GM23338 (cell line): Measurements from ENCODE around the gene RNU7-1. TPM values are rescaled to one million over a fixed set of nuclear protein-coding genes. Genes with fewer than 3 reads are reported as not detected.

Source experiments
- ATAC-seq: fragments of 200-7000 bp; cut with Tn5 transposase; 3 replicates; pipeline ENCODE4 v1.9.1; 2020
- DNase-seq: peaks from one replicate; pipeline ENCODE4 v3.0.0-alpha.2; 2015; ENCODE audit warnings: low spot score
- H2AFZ ChIP-seq: fragments of 200-600 bp; sonication (generic); 2 replicates; pipeline ENCODE4 v1.8.0; 2016; ENCODE audit warnings: antibody characterized with exemption, mild to moderate bottlenecking, moderate library complexity
- H3F3A ChIP-seq: fragments of 200-600 bp; sonication (generic); replicated peaks from 2 replicates; pipeline ENCODE4 v1.8.0; 2017; ENCODE audit warnings: antibody characterized with exemption, mixed run types, low read depth
- H3K27ac ChIP-seq: fragments of 200-600 bp; sonication (generic); 2 replicates; pipeline ENCODE4 v1.6.1; 2016; ENCODE audit warnings: low read depth
- H3K27me3 ChIP-seq: fragments of 200-600 bp; sonication (generic); 2 replicates; pipeline ENCODE4 v1.8.0; 2016; ENCODE audit warnings: mild to moderate bottlenecking, mixed run types, moderate library complexity; ENCODE audit not compliant: insufficient read depth
- H3K36me3 ChIP-seq: fragments of 200-600 bp; sonication (generic); 2 replicates; pipeline ENCODE4 v1.8.0; 2016; ENCODE audit warnings: mild to moderate bottlenecking; ENCODE audit not compliant: insufficient read depth
- H3K4me1 ChIP-seq: fragments of 200-600 bp; sonication (generic); 2 replicates; pipeline ENCODE4 v1.8.0; 2016; ENCODE audit warnings: mild to moderate bottlenecking, moderate library complexity; ENCODE audit not compliant: insufficient read depth
- H3K4me2 ChIP-seq: fragments of 200-600 bp; sonication (generic); 2 replicates; pipeline ENCODE4 v1.7.1; 2017; ENCODE audit warnings: mixed run types
- H3K4me3 ChIP-seq: fragments of 200-600 bp; sonication (generic); 2 replicates; pipeline ENCODE4 v1.6.1; 2016; ENCODE audit warnings: mixed run types
- H3K79me2 ChIP-seq: fragments of 200-600 bp; sonication (generic); replicated peaks from 2 replicates; pipeline ENCODE4 v1.8.0; 2017; ENCODE audit warnings: mild to moderate bottlenecking; ENCODE audit not compliant: insufficient read depth
- H3K9me2 ChIP-seq: fragments of 200-600 bp; sonication (generic); 2 replicates; pipeline ENCODE4 v1.8.0; 2017; ENCODE audit not compliant: insufficient read depth
- H4K20me1 ChIP-seq: fragments of 200-600 bp; sonication (generic); replicated peaks from 2 replicates; pipeline ENCODE4 v1.8.0; 2017; ENCODE audit warnings: mild to moderate bottlenecking; ENCODE audit not compliant: insufficient read depth
- H3K27ac Mint-ChIP-seq: 2 replicates; pipeline ENCODE4 v1.8.0; 2020; ENCODE audit warnings: inconsistent platforms, mild to moderate bottlenecking, moderate library complexity, mixed read lengths
- H3K27me3 Mint-ChIP-seq: 3 replicates; pipeline ENCODE4 v1.8.0; 2022; ENCODE audit warnings: low read depth, mild to moderate bottlenecking, moderate library complexity, mixed read lengths, inconsistent platforms; ENCODE audit not compliant: insufficient read depth, poor library complexity
- H3K36me3 Mint-ChIP-seq: 3 replicates; pipeline ENCODE4 v1.8.0; 2021; ENCODE audit warnings: low read depth, mild to moderate bottlenecking, inconsistent platforms, moderate library complexity, mixed read lengths
- H3K4me1 Mint-ChIP-seq: 3 replicates; pipeline ENCODE4 v1.8.0; 2020; ENCODE audit warnings: mild to moderate bottlenecking, inconsistent platforms, mixed read lengths
- H3K4me3 Mint-ChIP-seq: 3 replicates; pipeline ENCODE4 v1.8.0; 2021; ENCODE audit warnings: moderate library complexity, mild to moderate bottlenecking, inconsistent platforms, mixed read lengths
- H3K9me3 Mint-ChIP-seq: 3 replicates; pipeline ENCODE4 v1.8.0; 2020; ENCODE audit warnings: moderate library complexity, mild to moderate bottlenecking, inconsistent platforms, mixed read lengths
- CREB1 ChIP-seq: fragments of 250-450 bp; sonication (Bioruptor Pico); IDR thresholded peaks from 2 replicates; pipeline ENCODE4 v1.5.0; 2020; ENCODE audit warnings: low read depth, mild to moderate bottlenecking, moderate library complexity
- ETS1 ChIP-seq: IDR thresholded peaks from 2 replicates; pipeline ENCODE4 v1.6.1; 2016; ENCODE audit warnings: antibody characterized with exemption
- EZH2 ChIP-seq: fragments of 200-600 bp; sonication (generic); IDR thresholded peaks from one replicate; pipeline ENCODE4 v1.8.0; 2017; ENCODE audit warnings: antibody characterized with exemption, mild to moderate bottlenecking, low read depth; ENCODE audit not compliant: unreplicated experiment
- EZH2phosphoT487 ChIP-seq: fragments of 200-600 bp; sonication (generic); IDR thresholded peaks from one replicate; pipeline ENCODE4 v1.8.1; 2018; ENCODE audit warnings: antibody characterized with exemption; ENCODE audit not compliant: unreplicated experiment
- POLR2AphosphoS5 ChIP-seq: IDR thresholded peaks from 2 replicates; pipeline ENCODE4 v1.6.1; 2016; ENCODE audit warnings: antibody characterized with exemption, low read depth
- STAT1 ChIP-seq: IDR thresholded peaks from one replicate; pipeline ENCODE4 v1.6.1; 2016; ENCODE audit warnings: antibody characterized with exemption; ENCODE audit not compliant: unreplicated experiment
- ZNF331 ChIP-seq: fragments of 250-450 bp; sonication (Bioruptor Pico); IDR thresholded peaks from 2 replicates; pipeline ENCODE4 v1.5.0; 2020; ENCODE audit warnings: low read depth, mild to moderate bottlenecking, moderate library complexity
- polyA plus RNA-seq: library from polyadenylated mRNA; unstranded; fragments of >200 nt; fragmentation: Nextera tagmentation; extraction: Ambion mirVana; gene quantifications from 2 replicates; pipeline ENCODE4 v1.2.1, GENCODE V29; 2016
- total RNA-seq: library from RNA; depleted of rRNA; stranded (reverse); fragments of >200 nt; shearing (Covaris generic); gene quantifications from 2 replicates; pipeline ENCODE4 v1.2.3, GENCODE V29; 2014
- TF ChIP-seq, protein P1 (sequence below): fragments of 250-450 bp; sonication (Bioruptor Pico); IDR thresholded peaks from 2 replicates; pipeline ENCODE4 v1.5.0; 2020; ENCODE audit warnings: mild to moderate bottlenecking, moderate library complexity
- TF ChIP-seq, protein P2 (sequence below): IDR thresholded peaks from one replicate; pipeline ENCODE4 v1.6.1; 2018; ENCODE audit warnings: antibody characterized with exemption; ENCODE audit not compliant: unreplicated experiment

The RNU7-1 gene
- total and polyA plus RNA-seq, 2 experiments from 2014 or later, result not detected

- Histone ChIP-seq H3K36me3 (no peaks in the 10 kb centered on the region), H4K20me1 (no peaks in the 10 kb centered on the region), H3K27me3 (no peaks in the 10 kb centered on the region), H3K27ac (no peak overlapping the region), H3K9me2 (no peaks in the 10 kb centered on the region), H3K4me2 (no peak overlapping the region), H3K79me2 (peaks cover 7% of the 10 kb centered on the region), H3K4me1 (peaks cover 26% of the 10 kb centered on the region), H3F3A (peaks cover 15% of the 10 kb centered on the region), H2AFZ (no peak overlapping the region), H3K4me3 (no peak overlapping the region)
- Mint-ChIP-seq H3K4me3 (no peak overlapping the region), H3K9me3 (no peaks in the 10 kb centered on the region), H3K36me3 (no peaks in the 10 kb centered on the region; the same call in 2 of the 3 replicates), H3K27ac (peak overlapping the region; percentile 85), H3K27me3 (peaks cover 19% of the 10 kb centered on the region), H3K4me1 (peaks cover 34% of the 10 kb centered on the region)
- ATAC-seq, result no peak
- DNase-seq, result no peak
- TF ChIP-seq EZH2 (no peak), ZNF331 (CRISPR knock-in tag) (no peak), EZH2phosphoT487 (no peak), POLR2AphosphoS5 (no peak), STAT1 (no peak), ETS1 (no peak), CREB1 (no peak)
- TF ChIP-seq, protein P1, sequence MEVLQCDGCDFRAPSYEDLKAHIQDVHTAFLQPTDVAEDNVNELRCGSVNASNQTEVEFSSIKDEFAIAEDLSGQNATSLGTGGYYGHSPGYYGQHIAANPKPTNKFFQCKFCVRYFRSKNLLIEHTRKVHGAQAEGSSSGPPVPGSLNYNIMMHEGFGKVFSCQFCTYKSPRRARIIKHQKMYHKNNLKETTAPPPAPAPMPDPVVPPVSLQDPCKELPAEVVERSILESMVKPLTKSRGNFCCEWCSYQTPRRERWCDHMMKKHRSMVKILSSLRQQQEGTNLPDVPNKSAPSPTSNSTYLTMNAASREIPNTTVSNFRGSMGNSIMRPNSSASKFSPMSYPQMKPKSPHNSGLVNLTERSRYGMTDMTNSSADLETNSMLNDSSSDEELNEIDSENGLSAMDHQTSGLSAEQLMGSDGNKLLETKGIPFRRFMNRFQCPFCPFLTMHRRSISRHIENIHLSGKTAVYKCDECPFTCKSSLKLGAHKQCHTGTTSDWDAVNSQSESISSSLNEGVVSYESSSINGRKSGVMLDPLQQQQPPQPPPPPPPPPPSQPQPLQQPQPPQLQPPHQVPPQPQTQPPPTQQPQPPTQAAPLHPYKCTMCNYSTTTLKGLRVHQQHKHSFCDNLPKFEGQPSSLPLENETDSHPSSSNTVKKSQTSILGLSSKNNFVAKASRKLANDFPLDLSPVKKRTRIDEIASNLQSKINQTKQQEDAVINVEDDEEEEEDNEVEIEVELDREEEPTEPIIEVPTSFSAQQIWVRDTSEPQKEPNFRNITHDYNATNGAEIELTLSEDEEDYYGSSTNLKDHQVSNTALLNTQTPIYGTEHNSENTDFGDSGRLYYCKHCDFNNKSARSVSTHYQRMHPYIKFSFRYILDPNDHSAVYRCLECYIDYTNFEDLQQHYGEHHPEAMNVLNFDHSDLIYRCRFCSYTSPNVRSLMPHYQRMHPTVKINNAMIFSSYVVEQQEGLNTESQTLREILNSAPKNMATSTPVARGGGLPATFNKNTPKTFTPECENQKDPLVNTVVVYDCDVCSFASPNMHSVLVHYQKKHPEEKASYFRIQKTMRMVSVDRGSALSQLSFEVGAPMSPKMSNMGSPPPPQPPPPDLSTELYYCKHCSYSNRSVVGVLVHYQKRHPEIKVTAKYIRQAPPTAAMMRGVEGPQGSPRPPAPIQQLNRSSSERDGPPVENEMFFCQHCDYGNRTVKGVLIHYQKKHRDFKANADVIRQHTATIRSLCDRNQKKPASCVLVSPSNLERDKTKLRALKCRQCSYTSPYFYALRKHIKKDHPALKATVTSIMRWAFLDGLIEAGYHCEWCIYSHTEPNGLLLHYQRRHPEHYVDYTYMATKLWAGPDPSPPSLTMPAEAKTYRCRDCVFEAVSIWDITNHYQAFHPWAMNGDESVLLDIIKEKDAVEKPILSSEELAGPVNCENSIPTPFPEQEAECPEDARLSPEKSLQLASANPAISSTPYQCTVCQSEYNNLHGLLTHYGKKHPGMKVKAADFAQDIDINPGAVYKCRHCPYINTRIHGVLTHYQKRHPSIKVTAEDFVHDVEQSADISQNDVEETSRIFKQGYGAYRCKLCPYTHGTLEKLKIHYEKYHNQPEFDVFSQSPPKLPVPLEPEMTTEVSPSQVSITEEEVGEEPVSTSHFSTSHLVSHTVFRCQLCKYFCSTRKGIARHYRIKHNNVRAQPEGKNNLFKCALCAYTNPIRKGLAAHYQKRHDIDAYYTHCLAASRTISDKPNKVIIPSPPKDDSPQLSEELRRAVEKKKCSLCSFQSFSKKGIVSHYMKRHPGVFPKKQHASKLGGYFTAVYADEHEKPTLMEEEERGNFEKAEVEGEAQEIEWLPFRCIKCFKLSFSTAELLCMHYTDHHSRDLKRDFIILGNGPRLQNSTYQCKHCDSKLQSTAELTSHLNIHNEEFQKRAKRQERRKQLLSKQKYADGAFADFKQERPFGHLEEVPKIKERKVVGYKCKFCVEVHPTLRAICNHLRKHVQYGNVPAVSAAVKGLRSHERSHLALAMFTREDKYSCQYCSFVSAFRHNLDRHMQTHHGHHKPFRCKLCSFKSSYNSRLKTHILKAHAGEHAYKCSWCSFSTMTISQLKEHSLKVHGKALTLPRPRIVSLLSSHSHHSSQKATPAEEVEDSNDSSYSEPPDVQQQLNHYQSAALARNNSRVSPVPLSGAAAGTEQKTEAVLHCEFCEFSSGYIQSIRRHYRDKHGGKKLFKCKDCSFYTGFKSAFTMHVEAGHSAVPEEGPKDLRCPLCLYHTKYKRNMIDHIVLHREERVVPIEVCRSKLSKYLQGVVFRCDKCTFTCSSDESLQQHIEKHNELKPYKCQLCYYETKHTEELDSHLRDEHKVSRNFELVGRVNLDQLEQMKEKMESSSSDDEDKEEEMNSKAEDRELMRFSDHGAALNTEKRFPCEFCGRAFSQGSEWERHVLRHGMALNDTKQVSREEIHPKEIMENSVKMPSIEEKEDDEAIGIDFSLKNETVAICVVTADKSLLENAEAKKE (CRISPR knock-in tag), result no peak
- TF ChIP-seq, protein P2, sequence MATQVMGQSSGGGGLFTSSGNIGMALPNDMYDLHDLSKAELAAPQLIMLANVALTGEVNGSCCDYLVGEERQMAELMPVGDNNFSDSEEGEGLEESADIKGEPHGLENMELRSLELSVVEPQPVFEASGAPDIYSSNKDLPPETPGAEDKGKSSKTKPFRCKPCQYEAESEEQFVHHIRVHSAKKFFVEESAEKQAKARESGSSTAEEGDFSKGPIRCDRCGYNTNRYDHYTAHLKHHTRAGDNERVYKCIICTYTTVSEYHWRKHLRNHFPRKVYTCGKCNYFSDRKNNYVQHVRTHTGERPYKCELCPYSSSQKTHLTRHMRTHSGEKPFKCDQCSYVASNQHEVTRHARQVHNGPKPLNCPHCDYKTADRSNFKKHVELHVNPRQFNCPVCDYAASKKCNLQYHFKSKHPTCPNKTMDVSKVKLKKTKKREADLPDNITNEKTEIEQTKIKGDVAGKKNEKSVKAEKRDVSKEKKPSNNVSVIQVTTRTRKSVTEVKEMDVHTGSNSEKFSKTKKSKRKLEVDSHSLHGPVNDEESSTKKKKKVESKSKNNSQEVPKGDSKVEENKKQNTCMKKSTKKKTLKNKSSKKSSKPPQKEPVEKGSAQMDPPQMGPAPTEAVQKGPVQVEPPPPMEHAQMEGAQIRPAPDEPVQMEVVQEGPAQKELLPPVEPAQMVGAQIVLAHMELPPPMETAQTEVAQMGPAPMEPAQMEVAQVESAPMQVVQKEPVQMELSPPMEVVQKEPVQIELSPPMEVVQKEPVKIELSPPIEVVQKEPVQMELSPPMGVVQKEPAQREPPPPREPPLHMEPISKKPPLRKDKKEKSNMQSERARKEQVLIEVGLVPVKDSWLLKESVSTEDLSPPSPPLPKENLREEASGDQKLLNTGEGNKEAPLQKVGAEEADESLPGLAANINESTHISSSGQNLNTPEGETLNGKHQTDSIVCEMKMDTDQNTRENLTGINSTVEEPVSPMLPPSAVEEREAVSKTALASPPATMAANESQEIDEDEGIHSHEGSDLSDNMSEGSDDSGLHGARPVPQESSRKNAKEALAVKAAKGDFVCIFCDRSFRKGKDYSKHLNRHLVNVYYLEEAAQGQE, result no peak
Measured at GRCh38 chr12:6958609-6959057, 15.0 kb downstream of the RNU7-1 start.
